HEK293T (cell line): ENCODE measurements around the gene USB1.

Source experiments
- CTCF ChIA-PET: fragments of 350-600 bp; formaldehyde crosslinking; extraction: SDS; loops from one replicate; lab custom pipeline; 2021; ENCODE audit warnings: antibody characterized with exemption, inconsistent platforms; lab: Yijun Ruan, JAX
- POLR2A ChIA-PET: fragments of 350-600 bp; formaldehyde crosslinking; extraction: SDS; loops from one replicate; lab custom pipeline; 2020; ENCODE audit warnings: antibody characterized with exemption, inconsistent platforms; lab: Yijun Ruan, JAX
- DNase-seq: peaks from one replicate; pipeline ENCODE4 v3.0.0; 2012; ENCODE audit warnings: mixed read lengths; ENCODE audit errors: extremely low spot score
- ARNT ChIP-seq: fragments of 450-650 bp; IDR thresholded peaks from 2 replicates; pipeline ENCODE4 v1.6.1; 2017; ENCODE audit warnings: mild to moderate bottlenecking
- BHLHE40 ChIP-seq: fragments of 450-650 bp; IDR thresholded peaks from 2 replicates; pipeline ENCODE4 v1.6.1; 2016; ENCODE audit warnings: mild to moderate bottlenecking, moderate library complexity, borderline replicate concordance
- CTBP1 ChIP-seq: fragments of 450-650 bp; IDR thresholded peaks from 2 replicates; pipeline ENCODE4 v1.6.1; 2016; ENCODE audit warnings: borderline replicate concordance
- ELF4 ChIP-seq: fragments of 450-650 bp; IDR thresholded peaks from 2 replicates; pipeline ENCODE4 v1.6.1; 2017; ENCODE audit warnings: antibody characterized with exemption
- FOXA1 ChIP-seq: fragments of 450-650 bp; IDR thresholded peaks from 2 replicates; pipeline ENCODE4 v1.6.1; 2016; ENCODE audit warnings: mild to moderate bottlenecking
- FOXK2 ChIP-seq: fragments of 450-650 bp; IDR thresholded peaks from 2 replicates; pipeline ENCODE4 v1.6.1; 2016; ENCODE audit warnings: mild to moderate bottlenecking
- FOXM1 ChIP-seq: fragments of 450-650 bp; IDR thresholded peaks from 2 replicates; pipeline ENCODE4 v1.6.1; 2017; ENCODE audit warnings: mild to moderate bottlenecking, borderline replicate concordance
- HDGF ChIP-seq: fragments of 450-650 bp; IDR thresholded peaks from 2 replicates; pipeline ENCODE4 v1.6.1; 2017; ENCODE audit warnings: antibody characterized with exemption, borderline replicate concordance
- L3MBTL2 ChIP-seq: fragments of 450-650 bp; conservative IDR thresholded peaks from 2 replicates; pipeline ENCODE4 v1.6.1; 2016; ENCODE audit warnings: mild to moderate bottlenecking
- LEF1 ChIP-seq: fragments of 450-650 bp; IDR thresholded peaks from 2 replicates; pipeline ENCODE4 v1.6.1; 2017; ENCODE audit warnings: mild to moderate bottlenecking, borderline replicate concordance
- NFRKB ChIP-seq: fragments of 450-650 bp; IDR thresholded peaks from 2 replicates; pipeline ENCODE4 v1.6.1; 2016; ENCODE audit warnings: mild to moderate bottlenecking, moderate library complexity
- SP1 ChIP-seq: fragments of 450-650 bp; IDR thresholded peaks from 2 replicates; pipeline ENCODE4 v1.6.1; 2017
- SUZ12 ChIP-seq: fragments of 450-650 bp; IDR thresholded peaks from 2 replicates; pipeline ENCODE4 v1.6.1; 2016; ENCODE audit warnings: mild to moderate bottlenecking
- TARDBP ChIP-seq: fragments of 450-650 bp; IDR thresholded peaks from 2 replicates; pipeline ENCODE4 v1.6.1; 2016
- ZNF384 ChIP-seq: fragments of 450-650 bp; IDR thresholded peaks from 2 replicates; pipeline ENCODE4 v1.6.1; 2016
- TF ChIP-seq, protein P1 (sequence below): fragments of 450-650 bp; IDR thresholded peaks from 2 replicates; pipeline ENCODE4 v1.6.1; 2016

USB1 gene

DNA sequence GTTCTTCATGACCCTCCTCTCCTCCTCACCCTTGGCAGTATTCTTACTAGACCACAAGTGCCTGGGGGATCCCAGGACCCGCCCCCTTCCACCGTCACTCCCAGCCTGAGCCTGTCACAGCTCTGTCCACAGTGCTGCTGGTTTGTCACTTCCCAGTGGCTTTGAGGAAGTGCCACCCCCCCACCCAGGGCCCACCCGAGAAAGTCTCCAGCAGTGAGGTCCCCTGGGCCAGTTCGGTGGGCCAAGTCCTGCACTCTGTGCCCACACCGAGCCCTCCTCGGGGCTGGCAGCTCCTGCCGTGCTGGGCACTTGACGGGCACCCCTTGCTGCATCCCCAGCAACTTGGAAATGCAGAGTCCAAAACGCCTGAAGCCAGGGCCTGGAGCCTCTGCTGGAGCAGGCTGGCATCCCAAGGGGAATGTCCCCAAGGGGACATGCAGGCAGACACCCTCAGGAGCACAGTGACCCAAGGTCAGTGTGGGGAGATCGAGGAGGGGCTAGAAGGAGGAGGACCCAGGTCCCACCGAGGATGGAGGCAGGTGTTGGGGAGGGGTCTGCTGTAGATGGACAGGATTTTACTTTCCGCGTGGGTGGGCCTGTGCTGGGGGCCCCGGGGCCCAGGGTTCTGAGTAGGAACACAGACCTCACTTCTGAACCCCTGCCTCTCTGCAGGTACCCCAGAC, 39.9 kb downstream of the USB1 start:
- no peak for TF ChIP-seq ARNT
- TF ChIP-seq ZNF384: no peak
- no peak for TF ChIP-seq SUZ12
- TF ChIP-seq LEF1: no peak
- TF ChIP-seq, protein P1, sequence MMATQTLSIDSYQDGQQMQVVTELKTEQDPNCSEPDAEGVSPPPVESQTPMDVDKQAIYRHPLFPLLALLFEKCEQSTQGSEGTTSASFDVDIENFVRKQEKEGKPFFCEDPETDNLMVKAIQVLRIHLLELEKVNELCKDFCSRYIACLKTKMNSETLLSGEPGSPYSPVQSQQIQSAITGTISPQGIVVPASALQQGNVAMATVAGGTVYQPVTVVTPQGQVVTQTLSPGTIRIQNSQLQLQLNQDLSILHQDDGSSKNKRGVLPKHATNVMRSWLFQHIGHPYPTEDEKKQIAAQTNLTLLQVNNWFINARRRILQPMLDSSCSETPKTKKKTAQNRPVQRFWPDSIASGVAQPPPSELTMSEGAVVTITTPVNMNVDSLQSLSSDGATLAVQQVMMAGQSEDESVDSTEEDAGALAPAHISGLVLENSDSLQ: no peak
- no peak for TF ChIP-seq HDGF
- no peak for TF ChIP-seq CTBP1
- no peak for TF ChIP-seq TARDBP
- no peak for TF ChIP-seq L3MBTL2
- no peak for TF ChIP-seq BHLHE40
- TF ChIP-seq FOXM1: no peak
- TF ChIP-seq ELF4: no peak
- no peak for TF ChIP-seq SP1
- TF ChIP-seq FOXK2: no peak
- TF ChIP-seq NFRKB: no peak
- no peak for TF ChIP-seq FOXA1
- CTCF ChIA-PET: interaction anchor here (0.7 kb wide), 1 partner anchor 9 kb away, joined by 3 read pairs; no protein-coding TSS in a partner anchor
- no peak for DNase-seq
- POLR2A ChIA-PET: no interaction called here

DNA sequence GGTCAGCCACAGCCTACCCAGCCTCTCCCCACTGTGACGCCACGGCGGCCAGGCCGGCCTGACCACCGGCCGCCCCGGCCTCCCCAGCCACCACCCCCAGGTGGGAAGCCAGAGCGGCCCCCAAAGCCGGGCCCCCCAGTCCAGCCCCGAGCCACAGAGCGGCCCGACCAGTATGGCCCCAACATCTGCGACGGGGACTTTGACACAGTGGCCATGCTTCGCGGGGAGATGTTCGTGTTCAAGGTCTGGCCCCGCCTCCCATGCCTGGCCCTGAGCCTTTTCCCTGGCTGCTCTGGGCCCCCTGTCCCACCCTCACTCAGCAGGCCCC, 40.4 kb downstream of the USB1 start:
- TF ChIP-seq FOXM1 (no peak), ZNF384 (no peak), ARNT (no peak), LEF1 (no peak), FOXA1 (no peak), L3MBTL2 (no peak), FOXK2 (no peak), CTBP1 (no peak), NFRKB (no peak), SUZ12 (no peak), HDGF (no peak), ELF4 (no peak), BHLHE40 (no peak), TARDBP (no peak)
- TF ChIP-seq, protein P1: no peak
- DNase-seq: no peak
- CTCF ChIA-PET: interaction anchor here (0.7 kb wide), 1 partner anchor 9 kb away, joined by 3 read pairs; no protein-coding TSS in a partner anchor
- POLR2A ChIA-PET: no interaction called here

DNA sequence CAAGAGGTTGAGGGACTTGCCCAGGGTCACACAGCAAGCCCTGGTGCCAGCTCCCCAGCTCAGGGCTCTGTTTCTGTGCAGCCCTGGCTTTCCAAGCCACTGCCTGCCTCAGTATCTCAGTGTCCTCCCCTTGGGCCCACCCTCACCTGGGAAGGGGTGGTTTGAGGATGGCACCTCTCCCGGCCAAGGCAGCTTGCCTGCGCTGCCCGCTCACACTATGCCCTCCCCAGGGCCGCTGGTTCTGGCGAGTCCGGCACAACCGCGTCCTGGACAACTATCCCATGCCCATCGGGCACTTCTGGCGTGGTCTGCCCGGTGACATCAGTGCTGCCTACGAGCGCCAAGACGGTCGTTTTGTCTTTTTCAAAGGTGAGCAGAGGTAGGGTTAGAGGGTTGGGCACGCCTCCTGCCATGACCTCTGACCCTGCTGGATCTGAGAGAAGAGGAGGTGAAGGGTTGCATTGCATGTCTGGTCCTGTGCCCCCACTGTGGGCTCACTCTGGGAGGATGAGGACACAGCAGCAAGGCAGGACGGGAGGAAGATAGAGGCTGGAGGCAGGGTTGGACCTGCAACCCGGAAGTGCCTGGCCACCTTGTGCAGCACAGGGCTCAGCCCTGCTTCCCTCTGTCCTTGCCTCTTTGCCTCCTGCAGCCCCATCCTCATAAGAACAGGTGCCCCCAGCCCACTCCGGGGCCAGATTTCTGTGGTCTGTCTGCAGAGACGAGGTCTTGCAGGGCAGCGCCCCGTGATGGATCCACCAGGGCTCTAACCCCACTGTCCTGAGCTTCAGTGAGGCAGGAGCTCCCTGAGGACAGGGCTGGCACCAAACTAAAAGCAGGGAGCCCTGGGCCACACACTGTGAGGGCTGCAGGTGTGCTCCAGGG, 41.0 kb downstream of the USB1 start:
- POLR2A ChIA-PET: no interaction called here
- no peak for TF ChIP-seq BHLHE40
- no peak for TF ChIP-seq FOXK2
- TF ChIP-seq SP1: no peak
- TF ChIP-seq ZNF384: no peak
- TF ChIP-seq NFRKB: no peak
- no peak for TF ChIP-seq L3MBTL2
- no peak for TF ChIP-seq SUZ12
- no peak for TF ChIP-seq FOXA1
- TF ChIP-seq CTBP1: no peak
- no peak for TF ChIP-seq HDGF
- TF ChIP-seq TARDBP: no peak
- no peak for DNase-seq
- CTCF ChIA-PET: interaction anchor here (0.7 kb wide), 1 partner anchor 10 kb away, joined by 3 read pairs; no protein-coding TSS in a partner anchor

DNA sequence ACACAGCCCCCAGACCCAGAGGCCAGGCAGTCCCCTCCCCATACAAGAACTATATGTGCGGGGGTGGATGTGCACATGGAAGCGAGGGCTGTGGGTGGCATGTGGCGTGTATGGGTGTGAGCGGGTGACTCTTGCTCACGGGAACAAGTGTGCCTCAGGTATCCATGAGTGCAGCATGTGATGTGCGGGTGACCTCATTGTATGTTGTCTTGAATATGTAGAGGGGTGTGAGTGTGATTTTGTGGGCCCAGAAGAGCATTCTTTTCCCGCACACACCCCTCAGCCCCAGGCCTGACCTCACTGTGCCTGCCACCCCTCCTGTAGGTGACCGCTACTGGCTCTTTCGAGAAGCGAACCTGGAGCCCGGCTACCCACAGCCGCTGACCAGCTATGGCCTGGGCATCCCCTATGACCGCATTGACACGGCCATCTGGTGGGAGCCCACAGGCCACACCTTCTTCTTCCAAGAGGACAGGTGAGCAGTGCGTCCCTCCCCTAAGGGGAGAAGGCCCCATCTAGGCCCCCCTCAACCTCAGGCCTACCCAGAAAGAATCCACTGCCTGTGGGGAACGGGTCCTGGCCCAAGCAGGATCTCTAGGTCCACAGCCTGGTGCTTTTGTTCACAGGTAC, 41.8 kb downstream of the USB1 start:
- DNase-seq: no peak
- CTCF ChIA-PET: interaction anchor here (0.6 to 1.5 kb wide), 2 partner anchors 13 to 54 kb away, joined by 3 to 4 read pairs; no protein-coding TSS in a partner anchor
- no peak for TF ChIP-seq CTBP1
- TF ChIP-seq, protein P1: no peak
- TF ChIP-seq ELF4: no peak
- TF ChIP-seq FOXK2: no peak
- no peak for TF ChIP-seq NFRKB
- POLR2A ChIA-PET: no interaction called here

DNA sequence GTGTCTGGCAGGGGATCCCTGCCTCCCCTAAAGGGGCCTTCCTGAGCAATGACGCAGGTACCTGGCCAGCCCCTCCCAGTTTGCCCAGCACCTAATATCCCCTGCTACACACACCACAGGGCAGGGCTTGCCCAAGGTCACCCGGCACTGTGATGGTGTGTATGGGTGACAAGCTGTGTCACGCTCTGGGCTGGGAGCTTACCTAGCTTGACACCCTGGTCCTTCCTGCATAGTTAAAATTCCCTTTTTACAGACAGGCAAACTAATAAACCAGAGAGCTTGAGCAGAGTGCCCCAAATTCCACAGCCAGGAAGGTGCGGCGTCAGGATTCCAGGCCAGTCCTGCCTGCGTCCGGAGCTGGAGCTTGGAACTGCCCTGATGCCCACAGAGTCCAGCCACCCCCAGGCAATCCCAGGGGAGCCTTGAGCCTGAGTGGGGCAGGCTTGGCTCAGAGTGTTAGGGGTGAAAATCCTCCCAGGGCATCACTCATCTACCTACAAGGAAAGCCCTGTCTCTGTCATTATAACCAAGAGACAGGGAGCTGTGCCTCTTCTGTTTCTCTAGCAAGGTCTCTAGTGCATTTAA, 42.5 kb downstream of the USB1 start:
- ChIA-PET POLR2A (no interaction called here), CTCF (interaction anchor here (0.6 to 1.5 kb wide), 3 partner anchors 12 to 54 kb away, joined by 3 to 4 read pairs (median 4); no protein-coding TSS in a partner anchor)
- DNase-seq: no peak
- TF ChIP-seq HDGF (no peak), FOXA1 (no peak), ARNT (no peak), CTBP1 (no peak), TARDBP (no peak), FOXK2 (no peak), BHLHE40 (no peak), SP1 (no peak), ELF4 (no peak), FOXM1 (no peak), LEF1 (no peak)
